Tibial nerve (tissue), 4 donors: ENCODE measurements around the gene RNASE7. TPM values are rescaled to one million over a fixed set of nuclear protein-coding genes. Genes with fewer than 3 reads are reported as not detected.

Source experiments
- DNase-seq, 2 donors: peaks; one replicate each; pipeline ENCODE4 v3.0.0-alpha.2; 2019; ENCODE audit warnings: low spot score in 2 of 2
- H3K27ac ChIP-seq, 4 donors: fragments of 200-600 bp; sonication (generic) in 3 of 4; one replicate each; pipeline ENCODE4 v1.5.1; 2017 to 2019; ENCODE audit warnings: mild to moderate bottlenecking in 1 of 4
- H3K27me3 ChIP-seq, 2 donors: fragments of 200-600 bp; sonication (generic) in 1 of 2; one replicate each; pipeline versions ENCODE4 v1.5.1 to v1.6.0; 2017 to 2019
- H3K36me3 ChIP-seq, 3 donors: fragments of 200-600 bp; sonication (generic); one replicate each; pipeline ENCODE4 v1.5.1; 2018 to 2019
- H3K4me1 ChIP-seq, 4 donors: fragments of 200-600 bp; sonication (generic) in 3 of 4; one replicate each; pipeline ENCODE4 v1.5.1; 2017 to 2019
- H3K4me3 ChIP-seq, 4 donors: fragments of 200-600 bp; sonication (generic) in 3 of 4; one replicate each; pipeline ENCODE4 v1.5.1; 2017 to 2019; ENCODE audit warnings: mild to moderate bottlenecking in 1 of 4, moderate library complexity in 1 of 4
- H3K9me3 ChIP-seq, 4 donors: fragments of 200-600 bp; sonication (generic) in 3 of 4; one replicate each; pipeline ENCODE4 v1.5.1; 2017 to 2019
- CTCF ChIP-seq, 5 experiments: fragments of 200-600 bp in 3 of 5; fragments of 450-650 bp in 2 of 5; sonication (generic) in 3 of 5; IDR thresholded peaks; one replicate each; pipeline ENCODE4 v1.5.1; 2016 to 2019; ENCODE audit warnings: antibody characterized with exemption in 5 of 5, mild to moderate bottlenecking in 3 of 5, moderate library complexity in 2 of 5
- EP300 ChIP-seq, 2 donors: sonication (generic); formaldehyde crosslinking; IDR thresholded peaks; one replicate each; pipeline ENCODE4 v1.6.1; 2017; ENCODE audit warnings: antibody characterized with exemption in 2 of 2, mild to moderate bottlenecking in 1 of 2
- POLR2A ChIP-seq, 2 donors: fragments of 450-650 bp; IDR thresholded peaks; one replicate each; pipeline ENCODE4 v1.6.1; 2017; ENCODE audit warnings: antibody characterized with exemption in 2 of 2, mild to moderate bottlenecking in 2 of 2, moderate library complexity in 2 of 2
- WGBS, 2 donors: methylation state at CpG; one replicate each; pipeline ENCODE4 v1.1.5; 2018; 5-methylcytosine and 5-hydroxymethylcytosine counted together
- total RNA-seq, 4 donors: library from RNA; depleted of rRNA; stranded (reverse); fragments of >200 nt; gene quantifications; one replicate each; pipeline ENCODE4 v1.1.0, GENCODE V29; 2016

Gene RNASE7
- total RNA-seq, 4 donors from 2014 or later: not detected

GRCh38 chr14:21084998-21085853, 43.1 kb downstream of the RNASE7 start:
- Histone ChIP-seq H3K27ac (peak overlapping the region in 3 of 4 donors; percentile 2 to 11 (median 6)), H3K36me3 (peaks cover 4 to 98% (median 18%) of the 10 kb centered on the region in 3 donors), H3K27me3 (no peaks in the 10 kb centered on the region), H3K4me3 (no peak overlapping the region), H3K9me3 (no peaks in the 10 kb centered on the region), H3K4me1 (peaks cover 0 to 22% (median 4%) of the 10 kb centered on the region in 4 donors)
- 71 to 74% methylated on average over 17 of the region's 17 CpGs for WGBS, 2 donors
- no peak for DNase-seq
- TF ChIP-seq POLR2A (IDR thresholded peaks at IDR 0.05) (no peak), EP300 (IDR thresholded peaks at IDR 0.05) (peak in 1 of 2 donors; percentile 11)

- peak overlapping the region in 3 of 4 donors; percentile 52 to 97 (median 61) for H3K27ac ChIP-seq
- WGBS, 2 donors: 67 to 73% methylated on average over 4 of the region's 4 CpGs
- no peak for DNase-seq
- no peaks in the 10 kb centered on the region for H3K9me3 ChIP-seq
- no peak for TF ChIP-seq EP300 (IDR thresholded peaks at IDR 0.05)
- no peak for TF ChIP-seq CTCF (IDR thresholded peaks at IDR 0.05)
- no peak for TF ChIP-seq POLR2A (IDR thresholded peaks at IDR 0.05)
- H3K4me3 ChIP-seq: no peak overlapping the region
- H3K4me1 ChIP-seq: peaks cover 0 to 30% (median 5%) of the 10 kb centered on the region in 4 donors
- peaks cover 3 to 98% (median 13%) of the 10 kb centered on the region in 3 donors for H3K36me3 ChIP-seq
- H3K27me3 ChIP-seq: no peaks in the 10 kb centered on the region
Observed at GRCh38 chr14:21086908-21087293, 44.7 kb downstream of the RNASE7 start.

GRCh38 chr14:21087294-21088091, 45.3 kb downstream of the RNASE7 start:
- DNase-seq: no peak
- Histone ChIP-seq H3K4me1 (peaks cover 0 to 36% (median 8%) of the 10 kb centered on the region in 4 donors), H3K4me3 (no peak overlapping the region), H3K27ac (peak overlapping the region in 3 of 4 donors; percentile 52 to 97 (median 61)), H3K9me3 (no peaks in the 10 kb centered on the region), H3K36me3 (peaks cover 0 to 96% (median 7%) of the 10 kb centered on the region in 3 donors), H3K27me3 (no peaks in the 10 kb centered on the region)
- WGBS, 2 donors: 24 to 37% methylated on average over 19 of the region's 19 CpGs
- TF ChIP-seq EP300 (IDR thresholded peaks at IDR 0.05) (no peak), CTCF (IDR thresholded peaks at IDR 0.05) (no peak), POLR2A (IDR thresholded peaks at IDR 0.05) (no peak)

GRCh38 chr14:21088687-21089086, 46.5 kb downstream of the RNASE7 start:
- Histone ChIP-seq H3K27me3 (no peaks in the 10 kb centered on the region), H3K9me3 (no peaks in the 10 kb centered on the region), H3K27ac (peak overlapping the region in 2 of 4 donors; percentile 61 to 97), H3K36me3 (peaks cover 0 to 94% (median 7%) of the 10 kb centered on the region in 3 donors), H3K4me1 (peaks cover 0 to 48% (median 10%) of the 10 kb centered on the region in 4 donors), H3K4me3 (no peak overlapping the region)
- 43 to 62% methylated on average over 4 of the region's 4 CpGs for WGBS, 2 donors
- DNase-seq: no peak
- TF ChIP-seq EP300 (IDR thresholded peaks at IDR 0.05) (no peak), CTCF (IDR thresholded peaks at IDR 0.05) (no peak), POLR2A (IDR thresholded peaks at IDR 0.05) (no peak)

GRCh38 chr14:21089271-21089670, 47.1 kb downstream of the RNASE7 start:
- Histone ChIP-seq H3K4me1 (peaks cover 0 to 54% (median 10%) of the 10 kb centered on the region in 4 donors), H3K27me3 (no peaks in the 10 kb centered on the region), H3K9me3 (no peaks in the 10 kb centered on the region), H3K36me3 (peaks cover 0 to 88% (median 7%) of the 10 kb centered on the region in 3 donors), H3K4me3 (no peak overlapping the region), H3K27ac (peak overlapping the region in 1 of 4 donors; percentile 97)
- no peak for TF ChIP-seq EP300 (IDR thresholded peaks at IDR 0.05)
- no peak for TF ChIP-seq CTCF (IDR thresholded peaks at IDR 0.05)
- no peak for TF ChIP-seq POLR2A (IDR thresholded peaks at IDR 0.05)
- 37 to 43% methylated on average over 1 of the region's 1 CpG for WGBS, 2 donors
- DNase-seq: no peak
